Neural cell (in vitro differentiated cells): ENCODE results near the gene LENG9. TPM values are rescaled to one million over a fixed set of nuclear protein-coding genes. Genes with fewer than 3 reads are reported as not detected.
"Not testable (repeated sequence)": the region's sequence is repeated elsewhere in the genome, so short reads cannot be mapped to it uniquely, and the experiment has no call there.

Source experiments
- H2AFZ ChIP-seq: fragments of 200-600, 300-800 bp; sonication (generic), shearing (Covaris generic); 2 replicates; pipeline ENCODE4 v1.6.0; 2014; ENCODE audit warnings: low read depth, mild to moderate bottlenecking, antibody characterized with exemption, low read length, moderate library complexity
- H3F3A ChIP-seq: fragments of 200-600 bp; shearing (Covaris generic); 2 replicates; pipeline ENCODE4 v1.6.1; 2016; ENCODE audit warnings: mild to moderate bottlenecking, moderate library complexity, mixed read lengths, antibody characterized with exemption, low read length; ENCODE audit not compliant: insufficient read depth, poor library complexity, severe bottlenecking
- H3K27ac ChIP-seq: fragments of 200-600, 300-800 bp; sonication (generic), shearing (Covaris generic); 2 replicates; pipeline ENCODE4 v1.5.1; 2014; ENCODE audit warnings: mild to moderate bottlenecking, low read length, moderate library complexity
- H3K27me3 ChIP-seq: fragments of 300-800, 200-600 bp; sonication (generic), shearing (Covaris generic); 2 replicates; pipeline ENCODE4 v1.6.0; 2014; ENCODE audit warnings: mild to moderate bottlenecking, low read depth, low read length, moderate library complexity; ENCODE audit not compliant: insufficient read depth
- H3K36me3 ChIP-seq: fragments of 300-800, 200-600 bp; sonication (generic), shearing (Covaris generic); 2 replicates; pipeline ENCODE4 v1.5.1; 2014; ENCODE audit warnings: mild to moderate bottlenecking, antibody characterized with exemption, low read length, moderate library complexity; ENCODE audit not compliant: insufficient read depth
- H3K4me2 ChIP-seq: fragments of 300-800, 200-600 bp; sonication (generic), shearing (Covaris generic); 2 replicates; pipeline ENCODE4 v1.6.0; 2014; ENCODE audit warnings: mild to moderate bottlenecking, low read length
- H3K4me3 ChIP-seq: fragments of 300-800, 200-600 bp; sonication (generic), shearing (Covaris generic); 2 replicates; pipeline ENCODE4 v1.5.1; 2014; ENCODE audit warnings: mild to moderate bottlenecking, low read length, moderate library complexity
- H3K79me2 ChIP-seq: fragments of 200-600 bp; shearing (Covaris generic); replicated peaks from 2 replicates; pipeline ENCODE4 v1.6.0; 2014; ENCODE audit warnings: mild to moderate bottlenecking, low read length, moderate library complexity; ENCODE audit not compliant: insufficient read depth
- H3K9ac ChIP-seq: fragments of 300-800, 200-600 bp; sonication (generic), shearing (Covaris generic); 2 replicates; pipeline ENCODE4 v1.6.1; 2016; ENCODE audit warnings: mild to moderate bottlenecking, low read length, mixed read lengths
- H3K9me2 ChIP-seq: fragments of 200-600 bp; shearing (Covaris generic); 2 replicates; pipeline ENCODE4 v1.6.1; 2016; ENCODE audit warnings: mild to moderate bottlenecking, low read length, mixed read lengths; ENCODE audit not compliant: insufficient read depth
- H3K9me3 ChIP-seq: fragments of 200-600, 300-800 bp; sonication (generic), shearing (Covaris generic); 2 replicates; pipeline ENCODE4 v1.6.1; 2016; ENCODE audit warnings: mild to moderate bottlenecking, mixed run types, low read length, moderate library complexity, mixed read lengths
- H4K20me1 ChIP-seq: fragments of 200-600 bp; shearing (Covaris generic); 2 replicates; pipeline ENCODE4 v1.6.1; 2016; ENCODE audit warnings: mild to moderate bottlenecking, mixed run types; ENCODE audit not compliant: insufficient read depth
- CTCF ChIP-seq: fragments of 450-650 bp; IDR thresholded peaks from 2 replicates; pipeline ENCODE4 v1.5.1; 2014; ENCODE audit warnings: antibody characterized with exemption, mild to moderate bottlenecking, moderate library complexity; ENCODE audit not compliant: poor library complexity, severe bottlenecking
- EP300 ChIP-seq: fragments of 450-650 bp; conservative IDR thresholded peaks from 2 replicates; pipeline ENCODE4 v1.6.1; 2014; ENCODE audit warnings: antibody characterized with exemption, mild to moderate bottlenecking, moderate library complexity; ENCODE audit not compliant: poor library complexity, severe bottlenecking
- EZH2 ChIP-seq: fragments of 200-600, 300-800 bp; shearing (Covaris generic), sonication (generic); IDR thresholded peaks from 2 replicates; pipeline ENCODE4 v1.6.1; 2014; ENCODE audit warnings: antibody characterized with exemption, low read length, borderline replicate concordance, mild to moderate bottlenecking; ENCODE audit not compliant: insufficient read depth, poor library complexity, severe bottlenecking
- MXI1 ChIP-seq: fragments of 450-650 bp; conservative IDR thresholded peaks from 2 replicates; pipeline ENCODE4 v1.6.1; 2014; ENCODE audit warnings: antibody characterized with exemption, mild to moderate bottlenecking; ENCODE audit not compliant: poor library complexity, severe bottlenecking
- POLR2AphosphoS5 ChIP-seq: IDR thresholded peaks from 2 replicates; pipeline ENCODE4 v1.6.1; 2012
- RAD21 ChIP-seq: fragments of 450-650 bp; conservative IDR thresholded peaks from 2 replicates; pipeline ENCODE4 v1.6.1; 2014; ENCODE audit warnings: antibody characterized with exemption, mild to moderate bottlenecking, moderate library complexity
- REST ChIP-seq: IDR thresholded peaks from 2 replicates; pipeline ENCODE4 v1.6.1; 2012; ENCODE audit warnings: borderline replicate concordance
- SMC3 ChIP-seq: fragments of 450-650 bp; conservative IDR thresholded peaks from 2 replicates; pipeline ENCODE4 v1.6.1; 2014; ENCODE audit warnings: antibody characterized with exemption, mild to moderate bottlenecking, moderate library complexity; ENCODE audit not compliant: poor library complexity
- TAF1 ChIP-seq: IDR thresholded peaks from 2 replicates; pipeline ENCODE4 v1.6.1; 2012; ENCODE audit warnings: low read depth
- polyA plus RNA-seq: library from polyadenylated mRNA; depleted of rRNA; stranded (reverse); fragments of >200 nt; gene quantifications from 2 replicates; pipeline ENCODE4 v1.2.3, GENCODE V29; 2014

Gene LENG9
- polyA plus RNA-seq, 1 donor from 2014 or later: 0.58 TPM

GRCh38 chr19:54493967-54494585 is 30.5 kb upstream of the LENG9 start:
- Histone ChIP-seq H3K9ac (no peak overlapping the region), H3K27me3 (no peaks in the 10 kb centered on the region), H2AFZ (no peak overlapping the region), H3K79me2 (no peaks in the 10 kb centered on the region), H3K36me3 (no peaks in the 10 kb centered on the region), H3K27ac (no peak overlapping the region), H3K4me2 (no peak overlapping the region), H3K9me2 (no peaks in the 10 kb centered on the region), H3K9me3 (no peaks in the 10 kb centered on the region), H4K20me1 (no peaks in the 10 kb centered on the region), H3F3A (no peaks in the 10 kb centered on the region), H3K4me3 (no peak overlapping the region)
- TF ChIP-seq POLR2AphosphoS5: no peak
- TF ChIP-seq TAF1: no peak
- TF ChIP-seq RAD21: no peak
- no peak for TF ChIP-seq SMC3
- no peak for TF ChIP-seq EP300
- no peak for TF ChIP-seq REST
- TF ChIP-seq CTCF: no peak
- TF ChIP-seq EZH2: no peak
- no peak for TF ChIP-seq MXI1

GRCh38 chr19:54493056-54493455 is 29.5 kb upstream of the LENG9 start:
- not testable (repeated sequence) for H2AFZ ChIP-seq, H3K9me3 ChIP-seq, H3F3A ChIP-seq, H3K27me3 ChIP-seq, H4K20me1 ChIP-seq, H3K4me2 ChIP-seq, H3K9ac ChIP-seq, H3K79me2 ChIP-seq, H3K27ac ChIP-seq, H3K4me3 ChIP-seq, H3K9me2 ChIP-seq, H3K36me3 ChIP-seq

- Histone ChIP-seq H3K36me3 (no peaks in the 10 kb centered on the region), H3K27ac (no peak overlapping the region), H3K9me2 (no peaks in the 10 kb centered on the region), H3K9me3 (no peaks in the 10 kb centered on the region), H3K27me3 (no peaks in the 10 kb centered on the region), H3F3A (no peaks in the 10 kb centered on the region), H3K4me2 (no peak overlapping the region), H4K20me1 (no peaks in the 10 kb centered on the region), H2AFZ (no peak overlapping the region), H3K79me2 (no peaks in the 10 kb centered on the region), H3K4me3 (no peak overlapping the region), H3K9ac (no peak overlapping the region)
- TF ChIP-seq CTCF: no peak
- TF ChIP-seq REST: no peak
- TF ChIP-seq TAF1: no peak
- no peak for TF ChIP-seq RAD21
- no peak for TF ChIP-seq POLR2AphosphoS5
- no peak for TF ChIP-seq SMC3
- TF ChIP-seq MXI1: no peak
- TF ChIP-seq EZH2: no peak
- TF ChIP-seq EP300: no peak
These were observed 29.0 kb upstream of the LENG9 start for GRCh38 chr19:54492568-54492967.
